Activated T-cell treated with anti-CD3 and anti-CD28 coated beads, Interleukin-2, amount 50 U/mL, for 72 hours (primary cell): Measurements from ENCODE around the gene KRT7. TPM values are rescaled to one million over a fixed set of nuclear protein-coding genes. Genes with fewer than 3 reads are reported as not detected.
A peak's percentile ranks its signal among the peaks of the same experiment; 100 is the strongest.
"Not testable (repeated sequence)": the region's sequence is repeated elsewhere in the genome, so short reads cannot be mapped to it uniquely, and the experiment has no call there.

ENCODE experiments used
- ATAC-seq, 2 donors: fragments of 150-1000 bp; cut with Tn5 transposase; replicated peaks in 1 of 2; 2 replicates each; pipeline ENCODE4 v1.10.0; 2021; ENCODE audit warnings: moderate library complexity in 2 of 2, mild to moderate bottlenecking in 1 of 2
- DNase-seq, 2 donors: peaks; one replicate each; pipeline ENCODE4 v3.0.0; 2021 to 2022; ENCODE audit warnings: mixed read lengths in 1 of 2
- H3K27ac Mint-ChIP-seq: one replicate; pipeline ENCODE4 v1.8.0; 2022; ENCODE audit warnings: mild to moderate bottlenecking, moderate library complexity, mixed read lengths
- H3K27me3 Mint-ChIP-seq: one replicate; pipeline ENCODE4 v1.8.0; 2022; ENCODE audit warnings: low read depth, mixed read lengths
- H3K36me3 Mint-ChIP-seq, 2 donors: one replicate each; pipeline ENCODE4 v1.8.0; 2022; ENCODE audit warnings: mixed read lengths in 2 of 2, mild to moderate bottlenecking in 1 of 2; ENCODE audit not compliant: insufficient read depth in 2 of 2
- H3K4me1 Mint-ChIP-seq: one replicate; pipeline ENCODE4 v1.8.0; 2022; ENCODE audit warnings: low read depth, mixed read lengths
- H3K4me3 Mint-ChIP-seq, 2 donors: one replicate each; pipeline ENCODE4 v1.8.0; 2022; ENCODE audit warnings: mild to moderate bottlenecking in 2 of 2, mixed read lengths in 2 of 2, moderate library complexity in 2 of 2
- H3K9me3 Mint-ChIP-seq, 2 donors: one replicate each; pipeline ENCODE4 v1.8.0; 2022; ENCODE audit warnings: mixed read lengths in 2 of 2
- total RNA-seq, 2 donors: library from RNA; stranded (reverse); gene quantifications; one replicate each; pipeline ENCODE4 v1.2.3, GENCODE V29; 2022

KRT7 gene
- total RNA-seq, 2 donors from 2014 or later: 23.1 to 25.4 TPM

GRCh38 chr12:52233462-52234207, 592 bp downstream of the KRT7 start:
- DNase-seq (no peak), ATAC-seq (no peak)
- peaks cover 57% of the 10 kb centered on the region for H3K27me3 Mint-ChIP-seq
- H3K9me3 Mint-ChIP-seq: no peaks in the 10 kb centered on the region
- no peaks in the 10 kb centered on the region for H3K36me3 Mint-ChIP-seq
- H3K4me3 Mint-ChIP-seq: peak overlapping the region in 1 of 2 donors; percentile 26
- H3K4me1 Mint-ChIP-seq: peaks cover 5% of the 10 kb centered on the region
- no peak overlapping the region for H3K27ac Mint-ChIP-seq

GRCh38 chr12:52234223-52234810, 1.3 kb downstream of the KRT7 start:
- peaks cover 50% of the 10 kb centered on the region for H3K27me3 Mint-ChIP-seq
- no peak for DNase-seq

GRCh38 chr12:52235001-52235764, 2.1 kb downstream of the KRT7 start:
- Mint-ChIP-seq H3K4me3 (no peak overlapping the region), H3K4me1 (peaks cover 5% of the 10 kb centered on the region), H3K9me3 (no peaks in the 10 kb centered on the region), H3K36me3 (no peaks in the 10 kb centered on the region), H3K27ac (no peak overlapping the region), H3K27me3 (peaks cover 41% of the 10 kb centered on the region)
- DNase-seq: no peak
- ATAC-seq: no peak

More at GRCh38 chr12:52234223-52234810, 1.3 kb downstream of the KRT7 start:
- Mint-ChIP-seq H3K27ac (no peak overlapping the region), H3K36me3 (no peaks in the 10 kb centered on the region), H3K9me3 (no peaks in the 10 kb centered on the region), H3K4me1 (peaks cover 5% of the 10 kb centered on the region), H3K4me3 (no peak overlapping the region)
- ATAC-seq: no peak

- no peaks in the 10 kb centered on the region for H3K36me3 Mint-ChIP-seq
- no peaks in the 10 kb centered on the region for H3K9me3 Mint-ChIP-seq
- no peak for DNase-seq
- no peak overlapping the region for H3K4me3 Mint-ChIP-seq
- no peak overlapping the region for H3K27ac Mint-ChIP-seq
- peak in 1 of 2 donors; percentile 36 for ATAC-seq
- H3K27me3 Mint-ChIP-seq: peaks cover 34% of the 10 kb centered on the region
- peaks cover 5% of the 10 kb centered on the region for H3K4me1 Mint-ChIP-seq
Measured at GRCh38 chr12:52235822-52236361, 2.8 kb downstream of the KRT7 start.

- Mint-ChIP-seq H3K27me3 (peaks cover 28% of the 10 kb centered on the region), H3K4me3 (no peak overlapping the region), H3K27ac (no peak overlapping the region), H3K36me3 (no peaks in the 10 kb centered on the region), H3K4me1 (peaks cover 5% of the 10 kb centered on the region), H3K9me3 (no peaks in the 10 kb centered on the region)
- DNase-seq (no peak), ATAC-seq (no peak)
Measured at GRCh38 chr12:52236386-52237050, 3.5 kb downstream of the KRT7 start.

GRCh38 chr12:52238207-52238840, 5.3 kb downstream of the KRT7 start:
- Mint-ChIP-seq H3K9me3 (no peaks in the 10 kb centered on the region), H3K27ac (no peak overlapping the region), H3K27me3 (peaks cover 14% of the 10 kb centered on the region), H3K4me3 (no peak overlapping the region), H3K36me3 (no peaks in the 10 kb centered on the region), H3K4me1 (peaks cover 6% of the 10 kb centered on the region)
- no peak for DNase-seq
- no peak for ATAC-seq

- ATAC-seq (no peak), DNase-seq (no peak)
- H3K36me3 Mint-ChIP-seq: no peaks in the 10 kb centered on the region
- no peak overlapping the region for H3K27ac Mint-ChIP-seq
- H3K27me3 Mint-ChIP-seq: peaks cover 7% of the 10 kb centered on the region
- H3K4me1 Mint-ChIP-seq: peaks cover 14% of the 10 kb centered on the region
- H3K9me3 Mint-ChIP-seq: no peaks in the 10 kb centered on the region
- H3K4me3 Mint-ChIP-seq: no peak overlapping the region
Measured at GRCh38 chr12:52238916-52239646, 6.0 kb downstream of the KRT7 start.

GRCh38 chr12:52239767-52240166, 6.7 kb downstream of the KRT7 start:
- H3K4me1 Mint-ChIP-seq: peaks cover 20% of the 10 kb centered on the region
- no peak overlapping the region for H3K27ac Mint-ChIP-seq
- no peaks in the 10 kb centered on the region for H3K36me3 Mint-ChIP-seq
- ATAC-seq: no peak
- H3K4me3 Mint-ChIP-seq: no peak overlapping the region
- no peaks in the 10 kb centered on the region for H3K9me3 Mint-ChIP-seq
- DNase-seq: no peak
- H3K27me3 Mint-ChIP-seq: peaks cover 1% of the 10 kb centered on the region

- not testable (repeated sequence) for H3K4me3 Mint-ChIP-seq, H3K9me3 Mint-ChIP-seq, H3K36me3 Mint-ChIP-seq, H3K27me3 Mint-ChIP-seq, ATAC-seq, H3K27ac Mint-ChIP-seq, DNase-seq
- peaks cover 24% of the 10 kb centered on the region for H3K4me1 Mint-ChIP-seq
Measured at GRCh38 chr12:52240247-52240646, 7.2 kb downstream of the KRT7 start.

GRCh38 chr12:52241205-52241842, 8.3 kb downstream of the KRT7 start:
- no peak for DNase-seq
- Mint-ChIP-seq H3K27me3 (no peaks in the 10 kb centered on the region), H3K27ac (no peak overlapping the region), H3K4me1 (peaks cover 33% of the 10 kb centered on the region), H3K9me3 (no peaks in the 10 kb centered on the region), H3K36me3 (no peaks in the 10 kb centered on the region), H3K4me3 (no peak overlapping the region)
- no peak for ATAC-seq

- Mint-ChIP-seq H3K4me1 (peaks cover 46% of the 10 kb centered on the region), H3K27me3 (peaks cover 5% of the 10 kb centered on the region), H3K27ac (no peak overlapping the region), H3K36me3 (no peaks in the 10 kb centered on the region), H3K4me3 (no peak overlapping the region), H3K9me3 (no peaks in the 10 kb centered on the region)
- ATAC-seq: no peak
- no peak for DNase-seq
Measured at GRCh38 chr12:52242442-52243258, 9.6 kb downstream of the KRT7 start.
